Muscle of arm (tissue), 12 donors: ENCODE measurements around the gene PCLO. TPM values are rescaled to one million over a fixed set of nuclear protein-coding genes. Genes with fewer than 3 reads are reported as not detected.
"Not testable (repeated sequence)": the region's sequence is repeated elsewhere in the genome, so short reads cannot be mapped to it uniquely, and the experiment has no call there.

Experiments
- DNase-seq: peaks from one replicate; pipeline ENCODE4 v3.0.0-alpha.2; 2013
- polyA plus RNA-seq, 12 donors: library from polyadenylated mRNA; unstranded; fragments of 120-200 nt; gene quantifications; one replicate each; pipeline ENCODE4 v1.2.1, GENCODE V29; 2013; ENCODE audit not compliant: insufficient read length in 12 of 12

Gene PCLO
- polyA plus RNA-seq, 12 donors = 0.17 to 3.7 (median 0.57) TPM; not detected in 1

DNA sequence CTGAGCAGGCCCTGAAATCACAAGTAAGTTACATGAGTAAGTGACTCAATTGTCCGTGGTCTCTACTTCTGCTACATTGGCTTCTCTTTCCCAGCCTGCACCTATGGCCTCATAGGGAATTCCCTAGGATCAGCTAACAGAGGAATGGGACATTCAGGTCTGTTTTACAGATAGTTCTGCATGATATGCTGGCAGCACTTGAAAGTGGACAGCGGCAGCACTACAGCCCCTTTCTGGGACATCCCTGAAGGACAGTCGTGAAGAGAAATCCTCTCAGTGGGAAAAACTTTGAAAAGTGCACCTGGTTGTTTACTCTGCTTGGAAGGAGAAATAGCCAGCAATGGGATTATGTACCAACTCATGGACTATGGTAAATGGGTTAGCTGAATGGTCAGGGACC lies 426.1 kb downstream of the PCLO start:
- DNase-seq = no peak

- DNase-seq = no peak
These were observed 430.0 kb downstream of the PCLO start for GRCh38 chr7:82732677-82733076.

GRCh38 chr7:82729172-82730030 lies 433.3 kb downstream of the PCLO start:
- no peak for DNase-seq

DNA sequence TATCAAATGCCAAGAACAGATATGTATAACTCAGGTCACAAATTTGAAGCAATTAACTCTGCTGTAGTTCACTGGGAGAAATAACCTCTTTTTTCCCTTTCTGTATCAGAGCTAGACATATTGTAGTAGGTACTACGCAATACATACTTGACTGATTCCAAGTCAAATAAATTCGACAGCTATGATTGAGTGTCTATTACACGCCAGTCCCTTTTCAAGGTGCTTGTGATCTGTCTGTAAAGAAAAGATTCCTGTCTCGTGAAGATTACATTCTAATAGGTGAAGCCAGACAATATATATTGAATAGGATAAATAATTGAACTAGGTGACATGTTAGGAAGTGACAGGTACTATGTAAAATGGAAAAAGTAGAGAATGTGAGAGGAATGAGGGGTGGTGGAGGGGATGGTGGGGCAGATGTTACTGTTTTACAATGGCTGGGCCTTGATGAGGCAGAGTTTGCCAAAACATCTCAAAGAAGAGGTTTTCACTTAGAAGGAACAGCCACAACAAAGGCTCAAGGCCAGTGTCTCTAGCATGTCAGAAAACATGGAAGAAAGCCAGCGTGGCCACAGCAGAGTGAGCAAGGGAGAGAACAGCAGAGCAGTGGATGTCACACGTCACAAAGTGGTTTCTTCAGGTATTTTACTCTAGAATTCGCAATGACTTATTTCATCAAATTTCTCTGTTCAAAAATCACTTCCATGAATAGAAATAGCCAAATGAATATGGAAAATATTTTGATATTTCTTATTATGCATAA lies 436.5 kb downstream of the PCLO start:
- DNase-seq = no peak

- DNase-seq = no peak
These were observed 439.3 kb downstream of the PCLO start for GRCh38 chr7:82723411-82723810.

DNA sequence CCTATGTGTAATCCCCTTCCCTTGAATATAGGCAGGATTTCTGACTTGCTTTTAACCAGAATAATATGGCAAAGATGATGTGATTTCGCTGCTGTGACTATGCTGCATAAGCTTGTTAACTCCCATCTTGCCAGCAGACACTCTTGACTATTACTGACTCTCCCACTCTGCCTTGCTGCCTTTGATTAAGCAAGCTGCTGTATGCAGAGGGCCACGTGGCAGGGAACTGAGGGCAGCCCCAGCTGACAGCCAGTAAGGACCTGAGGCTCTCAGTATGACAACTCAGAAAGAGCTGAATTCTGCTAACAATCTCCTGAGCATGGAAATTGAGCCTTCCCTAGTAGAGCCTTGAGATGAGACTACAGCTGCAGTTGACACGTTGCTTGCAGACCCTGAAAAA lies 439.7 kb downstream of the PCLO start:
- DNase-seq = no peak

- DNase-seq = no peak
These were observed 447.3 kb downstream of the PCLO start for GRCh38 chr7:82715344-82715743.

DNA sequence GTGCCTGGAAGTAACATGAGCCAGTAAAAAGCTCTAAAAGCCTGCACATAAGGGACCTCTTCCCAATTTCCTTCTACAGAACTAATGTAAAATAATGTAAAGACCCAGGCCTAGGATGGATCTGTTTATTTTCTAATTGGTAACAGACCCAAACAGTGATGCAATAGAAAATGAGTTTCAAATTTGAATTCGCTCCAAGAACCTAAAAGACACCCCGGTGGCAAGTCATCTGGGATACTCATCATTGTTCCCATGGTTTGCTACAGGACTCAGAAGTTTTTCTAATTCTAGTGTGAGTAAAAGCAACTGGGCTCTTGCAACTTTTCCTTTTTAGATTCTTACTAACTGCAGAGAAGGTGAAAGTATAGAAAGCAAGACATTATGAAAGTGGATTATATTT lies 447.8 kb downstream of the PCLO start:
- peak; percentile 43 for DNase-seq

DNA sequence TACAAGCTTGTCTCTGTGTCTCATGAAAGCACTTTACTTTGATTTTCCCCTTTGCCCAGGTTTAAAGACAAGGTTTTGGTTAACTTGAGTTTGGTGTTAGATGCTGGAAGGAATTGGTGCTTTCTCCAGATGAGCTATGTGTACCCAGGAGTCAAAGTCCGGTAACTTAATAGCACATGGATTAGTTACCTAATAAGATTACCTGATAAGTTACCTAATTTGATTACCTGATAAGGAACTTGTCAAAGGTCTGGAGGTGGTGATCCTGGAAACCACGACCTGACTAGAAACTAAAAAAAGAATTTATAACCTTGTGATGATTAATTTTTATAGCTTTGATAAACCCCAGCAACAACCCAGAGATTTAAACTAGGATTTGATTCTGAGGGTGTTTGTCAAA lies 449.2 kb downstream of the PCLO start:
- DNase-seq = no peak

GRCh38 chr7:82706344-82706743 lies 456.3 kb downstream of the PCLO start:
- DNase-seq = not testable (repeated sequence)

DNA sequence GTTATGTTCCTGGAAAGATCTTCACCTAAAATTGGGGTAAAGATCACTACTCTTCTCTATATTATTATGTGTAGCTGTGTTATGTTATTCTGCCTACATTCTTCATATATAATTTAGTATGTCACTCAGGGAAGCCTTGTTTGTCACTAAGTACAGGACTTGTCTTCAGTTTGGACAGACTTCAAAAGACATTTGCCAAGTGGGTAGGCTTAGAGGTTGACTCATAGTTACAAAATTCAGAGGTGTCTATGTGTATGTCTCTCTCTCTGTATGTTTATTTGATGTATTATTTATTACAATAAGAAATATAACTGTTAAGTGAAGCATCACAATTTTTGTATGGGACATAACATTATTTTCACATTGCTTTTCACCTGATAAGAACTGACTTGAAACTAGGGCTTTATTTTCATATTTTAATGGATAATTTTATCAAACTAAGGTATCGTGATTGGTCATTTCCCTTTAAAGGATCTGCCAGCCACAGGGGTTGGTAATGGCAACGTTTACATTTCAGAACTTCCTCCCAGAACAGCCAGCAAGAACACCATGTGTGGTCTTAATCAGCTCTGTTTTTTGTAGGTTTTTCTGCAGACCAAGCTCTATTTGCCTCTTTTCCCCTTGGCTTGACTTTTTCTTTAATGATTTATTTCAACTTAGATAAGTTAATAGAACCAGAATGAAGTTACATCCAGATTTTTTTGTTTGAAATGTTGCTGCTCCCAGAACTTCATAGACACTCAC lies 457.0 kb downstream of the PCLO start:
- no peak for DNase-seq

GRCh38 chr7:82704121-82704520 lies 458.6 kb downstream of the PCLO start:
- DNase-seq = no peak
